Spleen (tissue), 7 donors: ENCODE data around the gene IL12RB2.

Source experiments
- POLR2A ChIP-seq, 3 donors: fragments of 450-650 bp; IDR thresholded peaks; one replicate each; pipeline ENCODE4 v1.5.1; 2017; ENCODE audit warnings: antibody characterized with exemption in 3 of 3, mild to moderate bottlenecking in 1 of 3
- TF ChIP-seq, protein P1 (sequence below), 11 experiments: fragments of 200-600 bp in 7 of 11; fragments of 450-650 bp in 4 of 11; sonication (generic) in 4 of 11; IDR thresholded peaks in 8 of 11; conservative IDR thresholded peaks in 3 of 11; 1 replicate in 7 of 11; 2 replicates in 4 of 11; pipeline versions ENCODE4 v1.4.0 to v1.8.0; 2016 to 2021; ENCODE audit warnings: antibody characterized with exemption in 11 of 11, inconsistent platforms in 4 of 11, mild to moderate bottlenecking in 1 of 11
- donor health status: DM: no; HTN: no; CAD: no; lungs with moderate emphysema.
- donor health status: DM: no; HTN: no; CAD: no.
- donor health status: DM: no; HTN: no; CAD: no.

DNA sequence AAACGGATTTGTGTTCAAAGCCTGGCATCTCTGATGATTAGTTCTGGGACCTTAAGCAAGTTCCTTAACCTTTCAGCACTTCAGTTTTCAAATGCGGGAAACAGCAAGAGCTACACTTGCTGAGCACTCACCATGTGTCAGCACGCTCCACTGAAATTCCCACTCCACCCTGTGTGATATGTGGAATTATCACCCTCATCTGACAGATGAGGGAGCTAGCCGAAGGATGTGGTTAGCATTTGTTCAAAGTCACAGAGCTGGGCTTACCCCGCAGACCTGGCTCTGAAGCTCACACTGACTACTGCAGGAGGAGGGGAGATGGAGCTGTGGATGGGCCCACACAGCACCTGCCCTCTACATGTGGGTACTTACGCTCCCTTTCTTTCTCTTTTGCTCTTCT lies 29.1 kb downstream of the IL12RB2 start:
- TF ChIP-seq, protein P1, sequence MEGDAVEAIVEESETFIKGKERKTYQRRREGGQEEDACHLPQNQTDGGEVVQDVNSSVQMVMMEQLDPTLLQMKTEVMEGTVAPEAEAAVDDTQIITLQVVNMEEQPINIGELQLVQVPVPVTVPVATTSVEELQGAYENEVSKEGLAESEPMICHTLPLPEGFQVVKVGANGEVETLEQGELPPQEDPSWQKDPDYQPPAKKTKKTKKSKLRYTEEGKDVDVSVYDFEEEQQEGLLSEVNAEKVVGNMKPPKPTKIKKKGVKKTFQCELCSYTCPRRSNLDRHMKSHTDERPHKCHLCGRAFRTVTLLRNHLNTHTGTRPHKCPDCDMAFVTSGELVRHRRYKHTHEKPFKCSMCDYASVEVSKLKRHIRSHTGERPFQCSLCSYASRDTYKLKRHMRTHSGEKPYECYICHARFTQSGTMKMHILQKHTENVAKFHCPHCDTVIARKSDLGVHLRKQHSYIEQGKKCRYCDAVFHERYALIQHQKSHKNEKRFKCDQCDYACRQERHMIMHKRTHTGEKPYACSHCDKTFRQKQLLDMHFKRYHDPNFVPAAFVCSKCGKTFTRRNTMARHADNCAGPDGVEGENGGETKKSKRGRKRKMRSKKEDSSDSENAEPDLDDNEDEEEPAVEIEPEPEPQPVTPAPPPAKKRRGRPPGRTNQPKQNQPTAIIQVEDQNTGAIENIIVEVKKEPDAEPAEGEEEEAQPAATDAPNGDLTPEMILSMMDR (IDR thresholded peaks at IDR 0.05 in 8 of 11, conservative IDR thresholded peaks at IDR 0.05 in 3 of 11): no peak
- TF ChIP-seq POLR2A (IDR thresholded peaks at IDR 0.05): no peak
